Activated T-cell treated with anti-CD3 and anti-CD28 coated beads, Interleukin-2, amount 50 U/mL, for 48 hours (primary cell): ENCODE measurements around the gene TVP23C.
A peak's percentile ranks its signal among the peaks of the same experiment; 100 is the strongest.
"Not testable (repeated sequence)": the region's sequence is repeated elsewhere in the genome, so short reads cannot be mapped to it uniquely, and the experiment has no call there.

Experiments
- DNase-seq, 2 experiments: peaks; one replicate each; pipeline ENCODE4 v3.0.0-alpha.2; 2020

TVP23C gene

DNA sequence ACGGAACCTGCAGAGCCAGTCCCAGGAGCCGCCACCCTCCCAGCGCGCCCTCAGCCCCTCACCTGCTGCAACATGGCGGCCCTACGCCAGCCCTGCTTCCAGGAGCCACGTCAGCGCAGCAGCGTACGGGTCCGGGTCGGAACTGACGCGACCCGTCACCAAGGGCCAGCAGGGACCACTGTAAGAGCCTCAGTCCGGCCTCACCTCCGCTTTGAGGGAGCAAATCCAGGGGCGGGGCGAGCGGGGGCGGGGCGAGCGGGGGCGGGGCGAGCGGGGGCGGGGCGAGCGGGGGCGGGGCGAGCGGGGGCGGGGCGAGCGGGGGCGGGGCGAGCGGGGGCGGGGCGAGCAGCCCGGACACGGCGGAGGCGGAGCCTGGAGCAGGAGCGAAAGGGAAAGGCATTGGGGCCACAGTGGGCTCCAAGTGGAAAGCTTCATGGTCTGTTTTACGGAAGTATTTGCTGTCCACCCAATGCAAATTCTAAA lies at the start of gene TVP23C:
Gene TVP23C (minus strand): TSS at position 109 of the 483 bp plus-strand sequence. CDS start 35 bp downstream, at position 74.
- DNase-seq, result peak; percentile 73 to 80

- DNase-seq, result not testable (repeated sequence)
These were observed 29.7 kb upstream of the TVP23C start for GRCh38 chr17:15592960-15593359.

- not testable (repeated sequence) for DNase-seq
These were observed 28.7 kb upstream of the TVP23C start for GRCh38 chr17:15591986-15592385.

- DNase-seq, result not testable (repeated sequence)
These were observed 27.6 kb upstream of the TVP23C start for GRCh38 chr17:15590844-15591243.

DNA sequence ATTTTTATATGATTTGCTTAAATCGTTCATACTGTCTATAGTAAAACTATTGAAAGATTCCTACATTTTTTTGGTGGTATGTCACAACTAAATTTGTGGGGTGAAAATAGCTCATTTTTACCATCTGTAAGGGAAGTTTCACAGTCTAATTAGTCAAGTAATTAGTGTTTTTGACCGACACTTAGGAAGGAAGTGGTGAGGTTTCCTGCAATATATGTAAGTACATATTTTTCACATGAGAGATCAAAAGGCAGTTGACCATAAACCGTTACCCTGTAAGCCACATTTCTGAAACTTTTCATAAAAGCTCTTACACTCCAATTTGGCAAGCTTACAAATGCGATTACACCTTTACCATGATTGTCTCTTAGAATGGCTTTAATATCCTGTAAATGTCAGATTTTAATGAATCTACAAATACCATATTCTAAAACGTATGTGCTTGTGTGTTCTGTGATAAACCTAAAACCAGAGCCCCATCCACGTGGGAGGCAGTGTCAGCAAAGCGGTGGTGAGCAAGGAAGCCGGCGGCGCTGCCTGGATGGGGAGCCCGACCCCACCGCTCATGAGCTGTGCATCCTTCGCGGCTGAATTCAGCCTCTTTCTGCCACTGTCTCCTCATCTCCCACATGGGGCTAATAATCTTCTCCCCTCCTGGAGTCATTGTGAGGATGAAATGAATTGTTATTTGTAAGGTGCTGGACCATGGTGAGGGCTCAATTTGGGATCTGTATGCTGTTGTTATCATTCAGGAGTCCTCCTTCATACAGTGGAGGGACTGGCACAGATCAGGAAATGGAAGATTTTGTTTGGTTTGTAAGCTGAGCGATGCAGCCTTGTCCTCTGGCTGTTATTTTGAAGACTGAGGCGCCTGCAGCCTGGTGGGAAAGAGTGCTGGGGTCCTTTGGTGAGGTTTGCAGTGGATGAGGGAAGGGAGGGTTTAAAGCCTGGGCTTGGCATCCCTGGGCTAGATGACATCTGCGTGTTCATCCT lies 26.6 kb upstream of the TVP23C start:
- peak; percentile 50 for DNase-seq

DNA sequence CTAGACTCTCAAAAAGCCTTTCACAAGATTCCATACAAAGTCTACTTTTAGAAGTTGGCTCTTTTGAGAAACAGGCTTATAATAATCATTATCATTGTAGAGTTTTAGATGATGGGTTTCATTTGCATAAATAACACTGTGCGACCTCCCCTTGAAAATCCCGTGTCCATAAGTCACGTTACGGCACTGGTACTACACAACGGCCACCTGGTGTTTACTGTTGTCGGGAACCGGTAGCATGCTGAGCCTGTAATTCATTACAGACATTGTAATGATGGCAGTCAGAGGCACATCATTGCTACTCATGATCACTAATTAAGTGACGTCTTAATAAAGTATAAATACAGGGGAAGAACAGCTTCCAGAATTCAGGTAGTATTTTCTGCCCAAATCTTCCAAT lies 24.7 kb upstream of the TVP23C start:
- DNase-seq, result not testable (repeated sequence)

- not testable (repeated sequence) for DNase-seq
These were observed 20.0 kb upstream of the TVP23C start for GRCh38 chr17:15583313-15583712.

DNA sequence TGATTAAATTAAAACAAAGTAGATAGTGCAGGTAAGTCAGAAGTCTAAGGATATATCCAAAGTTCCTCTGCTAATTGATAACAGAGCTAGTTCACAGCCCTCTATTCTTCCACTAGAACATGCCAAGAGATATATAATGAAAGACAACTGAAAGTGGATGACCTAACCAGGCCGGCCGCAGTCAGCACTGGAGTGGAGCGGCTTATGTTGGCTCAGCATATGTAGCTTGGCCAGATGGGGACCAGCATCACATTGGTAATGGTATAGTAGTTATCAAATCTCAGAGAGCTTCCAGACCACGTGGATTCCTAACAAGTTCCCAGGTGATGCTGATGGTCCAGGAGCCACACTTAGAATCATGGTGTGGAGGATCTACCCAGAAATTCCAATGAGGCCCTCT lies 18.2 kb upstream of the TVP23C start:
- DNase-seq, result not testable (repeated sequence)

DNA sequence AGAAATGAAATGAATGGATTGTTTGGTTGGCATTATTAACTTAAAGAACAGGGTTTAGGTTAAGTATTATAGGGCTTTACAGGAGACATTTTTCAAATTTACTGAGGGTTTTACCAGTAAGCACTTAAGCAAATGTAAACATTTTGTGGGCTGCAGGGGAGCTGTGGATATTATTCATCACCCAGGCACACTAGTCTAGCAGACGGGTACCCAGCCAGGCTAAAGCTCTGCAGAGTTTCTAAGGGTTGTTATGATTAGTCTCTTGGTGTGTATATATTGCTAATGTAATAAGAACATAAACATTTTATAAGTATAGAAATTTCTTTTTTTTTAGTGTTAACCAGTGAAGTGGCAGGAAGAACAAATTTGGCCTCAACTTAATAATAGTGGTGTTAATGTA lies 13.6 kb upstream of the TVP23C start:
- DNase-seq, result not testable (repeated sequence)

- not testable (repeated sequence) for DNase-seq
These were observed 11.4 kb upstream of the TVP23C start for GRCh38 chr17:15574660-15575059.

GRCh38 chr17:15573870-15574269 lies 10.6 kb upstream of the TVP23C start:
- not testable (repeated sequence) for DNase-seq

DNA sequence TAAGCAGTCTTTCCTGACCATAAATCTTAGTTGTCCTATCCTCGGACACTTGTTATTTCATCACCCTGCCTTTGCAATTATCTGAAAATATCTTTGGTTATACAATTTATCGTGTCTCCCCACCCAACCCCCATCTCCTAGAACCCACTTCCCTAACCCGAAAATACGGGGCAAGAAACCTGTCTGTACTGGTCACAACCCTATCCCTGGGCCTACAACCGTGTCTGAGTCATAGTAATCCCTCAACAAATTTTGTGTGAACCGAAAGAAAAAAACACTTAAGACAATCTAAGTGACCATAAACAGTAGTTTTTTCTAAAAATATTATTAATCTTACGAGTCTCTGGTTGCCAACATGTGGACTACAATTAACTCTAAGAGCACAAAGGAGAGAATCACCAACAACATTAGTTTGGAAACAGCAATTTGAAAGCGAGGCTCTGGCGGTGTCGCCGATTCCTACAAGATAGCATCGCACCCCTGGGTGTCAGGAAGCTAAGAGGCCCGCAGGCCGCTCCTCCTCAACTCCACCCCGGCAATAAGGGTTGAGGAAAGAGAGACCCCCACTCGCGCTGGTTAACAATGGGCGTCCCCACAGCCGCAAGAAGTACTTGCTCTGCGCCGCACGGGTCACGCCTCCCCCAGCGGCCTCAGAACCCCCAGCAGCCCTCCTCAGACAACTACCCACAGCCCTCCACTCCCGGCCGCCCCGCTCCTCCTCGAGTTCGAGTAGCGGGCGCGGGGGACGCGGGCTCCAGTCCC lies 489 bp downstream of the TVP23C start:
- not testable (repeated sequence) for DNase-seq

- DNase-seq, result not testable (repeated sequence)
These were observed 1.8 kb downstream of the TVP23C start for GRCh38 chr17:15561439-15561838.

- not testable (repeated sequence) for DNase-seq
These were observed 4.7 kb downstream of the TVP23C start for GRCh38 chr17:15558403-15559105.

DNA sequence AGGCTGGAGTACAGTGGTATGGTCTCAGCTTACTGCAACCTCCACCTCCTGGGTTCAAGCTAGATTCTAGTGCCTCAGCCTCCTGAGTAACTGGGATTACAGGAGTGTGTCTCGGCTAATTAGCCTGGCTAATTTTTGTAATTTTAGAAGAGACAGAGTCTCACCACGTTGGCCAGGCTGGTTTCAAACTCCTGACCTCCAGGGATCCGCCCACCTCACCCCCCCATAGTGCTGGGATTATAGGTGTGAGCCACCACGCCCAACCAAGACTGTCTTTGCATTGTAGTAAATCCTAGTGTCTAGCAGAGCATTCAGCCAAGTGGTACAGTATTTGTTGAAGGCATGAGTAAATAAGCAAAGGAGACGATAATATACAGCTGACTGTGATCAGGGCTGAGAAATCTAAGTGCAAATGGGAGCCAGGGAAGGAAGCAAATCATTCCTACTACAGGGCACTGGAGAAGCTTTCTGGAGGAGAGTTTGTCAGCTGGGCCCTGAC lies 5.9 kb downstream of the TVP23C start:
- not testable (repeated sequence) for DNase-seq

- DNase-seq, result not testable (repeated sequence)
These were observed 10.4 kb downstream of the TVP23C start for GRCh38 chr17:15552932-15553331.

DNA sequence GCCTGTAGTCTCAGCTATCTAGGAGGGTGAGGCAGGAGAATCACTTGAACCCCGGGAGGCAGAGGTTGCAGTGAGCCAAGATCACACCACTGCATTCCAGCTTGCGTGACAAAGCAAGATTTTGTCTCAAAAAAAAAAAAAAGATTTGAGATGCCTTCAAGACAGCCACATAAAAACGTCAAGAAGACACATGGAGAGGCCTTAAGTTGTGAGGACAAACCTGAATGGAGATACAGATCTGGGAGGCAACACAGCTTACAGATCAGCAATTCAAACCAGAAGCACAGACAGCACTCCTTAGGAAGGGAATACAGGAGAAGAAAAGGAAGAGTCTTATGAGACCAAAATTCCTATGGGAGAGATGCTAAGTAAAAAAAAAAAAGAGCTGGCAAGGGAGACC lies 13.7 kb downstream of the TVP23C start:
- DNase-seq, result not testable (repeated sequence)

- not testable (repeated sequence) for DNase-seq
These were observed 16.7 kb downstream of the TVP23C start for GRCh38 chr17:15546604-15547003.

DNA sequence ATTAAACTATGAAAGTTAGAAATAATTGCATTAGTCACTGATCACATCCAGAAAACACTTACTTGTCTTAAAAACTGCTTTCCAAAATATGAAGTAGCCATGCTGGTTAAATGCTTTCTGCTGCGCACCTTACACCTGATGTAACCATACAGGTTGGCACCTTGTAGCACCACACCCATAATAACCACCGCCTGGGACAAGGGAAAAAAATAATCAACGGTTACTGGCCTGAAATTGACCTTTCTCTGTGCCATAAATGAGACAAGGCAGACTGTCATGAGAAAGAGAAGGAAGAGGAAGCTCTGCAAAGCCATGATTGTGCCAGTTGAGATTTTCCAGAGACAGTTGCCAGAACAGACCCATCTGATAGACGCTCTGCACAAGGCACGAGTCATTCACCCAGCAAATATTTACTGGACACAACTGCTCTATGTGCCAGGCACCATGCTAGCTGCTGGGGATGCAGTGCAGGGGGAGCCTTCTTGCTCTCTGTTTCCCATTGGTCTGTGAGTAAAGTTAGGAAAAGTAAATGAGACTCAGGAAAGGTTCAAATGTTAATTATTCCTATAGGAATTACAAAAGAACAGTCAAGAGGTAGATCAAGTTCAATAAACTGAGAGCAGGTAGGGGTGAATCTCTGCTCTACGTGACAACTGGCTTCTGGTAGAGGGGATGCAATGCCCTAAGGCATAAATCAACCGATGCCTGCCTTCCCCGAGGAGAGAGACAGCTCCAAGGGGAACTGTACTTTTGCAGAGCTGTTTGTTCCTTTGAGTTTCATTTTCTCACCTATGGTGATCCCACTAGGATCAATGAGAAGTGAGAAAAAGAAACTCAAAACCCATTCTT lies 22.7 kb downstream of the TVP23C start:
- DNase-seq, result not testable (repeated sequence)

DNA sequence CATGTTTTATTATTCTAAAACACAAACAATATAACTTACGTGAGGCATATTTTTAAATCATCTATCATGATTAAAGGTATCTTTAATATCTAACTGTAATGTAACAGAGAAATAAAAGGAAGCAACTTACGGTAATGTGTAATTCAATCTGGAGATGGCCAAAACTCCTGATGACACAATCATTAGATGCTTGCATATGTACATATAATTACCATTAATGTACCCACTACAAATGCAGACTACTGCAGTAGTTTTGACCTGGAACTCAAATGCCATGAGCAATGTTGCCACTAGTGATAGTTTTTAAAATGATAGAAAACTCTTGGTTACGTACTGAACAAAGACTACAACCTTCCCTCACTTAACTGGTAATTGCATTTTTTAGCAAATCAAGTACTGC lies 30.2 kb downstream of the TVP23C start:
- not testable (repeated sequence) for DNase-seq
